Measurements from ENCODE around the gene FDPS. TPM values are rescaled to one million over a fixed set of nuclear protein-coding genes. Genes with fewer than 3 reads are reported as not detected.

Gene FDPS
- total RNA-seq, 1 experiment from 2014 or later = 269 TPM

- TF ChIP-seq ZFX (IDR thresholded peaks at IDR 0.05) (no peak), SP1 (IDR thresholded peaks at IDR 0.05; ENCODE audit: low read depth) (no peak), JUND (IDR thresholded peaks at IDR 0.05) (no peak), EZH2 (IDR thresholded peaks at IDR 0.05) (no peak), TCF7L2 (IDR thresholded peaks at IDR 0.05; ENCODE audit: borderline replicate concordance, extremely low read depth, insufficient read depth, insufficient read length) (no peak)
Observed at GRCh38 chr1:155304558-155305063, 4.1 kb upstream of the FDPS start (continued).

GRCh38 chr1:155305881-155306391 lies 2.7 kb upstream of the FDPS start:
- Histone ChIP-seq H3K27me3 (ENCODE audit: insufficient read depth, low read length) (no peaks in the 10 kb centered on the region), H3K9ac (ENCODE audit: low read length) (no peak overlapping the region), H3K4me1 (ENCODE audit: control insufficient read depth in 1 of 2, insufficient read depth in 2 of 2, low read length in 2 of 2) (peaks cover 8 to 26% of the 10 kb centered on the region in 2 experiments; a peak in 3 of 4 replicates), H3K79me2 (ENCODE audit: insufficient read depth, low read length) (peaks cover 23% of the 10 kb centered on the region), H3K27ac (ENCODE audit: low read depth, low read length) (no peak overlapping the region), H3K4me2 (ENCODE audit: low read length) (peak overlapping the region; percentile 15; the same call in 1 of the 2 replicates), H3K36me3 (ENCODE audit: control insufficient read depth in 1 of 2, insufficient read depth in 2 of 2, low read length in 2 of 2) (0 out of 4 replicates have a peak, but pooled peaks cover 0 to 4% of the 10 kb centered on the region in 2 experiments), H3K9me2 (ENCODE audit: insufficient read depth) (no peaks in the 10 kb centered on the region), H3K9me3 (ENCODE audit: control insufficient read depth in 1 of 2, insufficient read depth in 1 of 2, low read depth in 1 of 2, low read length in 2 of 2) (no peaks in the 10 kb centered on the region), H2AFZ (ENCODE audit: low read depth, low read length, poor library complexity, severe bottlenecking) (no peak overlapping the region), H3K4me3 (replicated peaks in 1 of 2; ENCODE audit: low read depth in 1 of 2, low read length in 2 of 2) (no peak overlapping the region), H4K20me1 (ENCODE audit: insufficient read depth) (no peaks in the 10 kb centered on the region)
- TF ChIP-seq EZH2phosphoT487 (IDR thresholded peaks at IDR 0.05; ENCODE audit: borderline replicate concordance) (no peak), ZBTB33 (IDR thresholded peaks at IDR 0.05; ENCODE audit: extremely low read depth, insufficient replicate concordance, low read length) (no peak), SRF (IDR thresholded peaks at IDR 0.05; ENCODE audit: low read depth) (no peak), YY1 (IDR thresholded peaks at IDR 0.05; ENCODE audit: extremely low read depth, insufficient replicate concordance, low read depth, low read length) (no peak), SIN3A (IDR thresholded peaks at IDR 0.05; ENCODE audit: low read depth) (no peak), ZNF274 (IDR thresholded peaks at IDR 0.05; ENCODE audit: low read depth, low read length) (no peak), TCF7L2 (IDR thresholded peaks at IDR 0.05; ENCODE audit: borderline replicate concordance, extremely low read depth, insufficient read depth, insufficient read length) (no peak), CBX3 (IDR thresholded peaks at IDR 0.05; ENCODE audit: low read depth) (no peak), ZFX (IDR thresholded peaks at IDR 0.05) (no peak), JUND (IDR thresholded peaks at IDR 0.05) (no peak), ELF1 (IDR thresholded peaks at IDR 0.05; ENCODE audit: borderline replicate concordance, low read depth) (no peak), CTCF (IDR thresholded peaks at IDR 0.05 in 2 of 3, conservative IDR thresholded peaks at IDR 0.05 in 1 of 3; ENCODE audit: borderline replicate concordance in 1 of 3, insufficient read depth in 1 of 3, low read depth in 2 of 3, low read length in 2 of 3) (no peak), REST (IDR thresholded peaks at IDR 0.05; ENCODE audit: low read depth) (no peak), SP1 (IDR thresholded peaks at IDR 0.05; ENCODE audit: low read depth) (no peak), EZH2 (IDR thresholded peaks at IDR 0.05) (no peak), CEBPB (IDR thresholded peaks at IDR 0.05; ENCODE audit: low read depth) (no peak)
- BruUV-seq (replicated peaks) = no TSS peak
- ChIA-PET POLR2A (no interaction called here), CTCF (no interaction called here), RAD21 (ENCODE audit: low non-redundant PET in 1 of 2, low total read pairs in 2 of 2, uncharacterized antibody in 2 of 2, unreplicated experiment in 2 of 2) (no interaction called here)
- intact Hi-C loops (cut with micrococcal nuclease) = loop anchor here (5.0 kb wide), 1 partner anchor 54 kb away; no protein-coding TSS in a partner anchor
- no peak for ATAC-seq
- DNase-seq (ENCODE audit: low read depth, low spot score) = no peak
